Raji (cell line): Measurements from ENCODE around the gene TXNDC2.

ENCODE experiments used
- POLR2A ChIP-seq: IDR thresholded peaks from 2 replicates; pipeline ENCODE4 v1.6.1; 2011; ENCODE audit warnings: low read depth, low read length, control low read depth; ENCODE audit not compliant: insufficient read depth

Gene TXNDC2

GRCh38 chr18:9916077-9916639 is 30.4 kb downstream of the TXNDC2 start:
- no peak for TF ChIP-seq POLR2A

- no peak for TF ChIP-seq POLR2A
Observed at GRCh38 chr18:9916808-9917207, 31.0 kb downstream of the TXNDC2 start.

- TF ChIP-seq POLR2A = no peak
Observed at GRCh38 chr18:9918016-9918680, 32.4 kb downstream of the TXNDC2 start.

GRCh38 chr18:9919564-9920232 is 33.9 kb downstream of the TXNDC2 start:
- TF ChIP-seq POLR2A = no peak

GRCh38 chr18:9922592-9923311 is 37.0 kb downstream of the TXNDC2 start:
- no peak for TF ChIP-seq POLR2A

GRCh38 chr18:9924371-9924943 is 38.7 kb downstream of the TXNDC2 start:
- no peak for TF ChIP-seq POLR2A

GRCh38 chr18:9925369-9925768 is 39.6 kb downstream of the TXNDC2 start:
- TF ChIP-seq POLR2A = no peak

GRCh38 chr18:9925795-9926194 is 40.0 kb downstream of the TXNDC2 start:
- no peak for TF ChIP-seq POLR2A

GRCh38 chr18:9926223-9926894 is 40.6 kb downstream of the TXNDC2 start:
- TF ChIP-seq POLR2A = no peak

- TF ChIP-seq POLR2A = no peak
Observed at GRCh38 chr18:9926977-9927376, 41.2 kb downstream of the TXNDC2 start.

GRCh38 chr18:9927392-9928063 is 41.8 kb downstream of the TXNDC2 start:
- TF ChIP-seq POLR2A = no peak

- TF ChIP-seq POLR2A = no peak
Observed at GRCh38 chr18:9928646-9929259, 43.0 kb downstream of the TXNDC2 start.

- no peak for TF ChIP-seq POLR2A
Observed at GRCh38 chr18:9930299-9930884, 44.6 kb downstream of the TXNDC2 start.

- TF ChIP-seq POLR2A = no peak
Observed at GRCh38 chr18:9931146-9931545, 45.4 kb downstream of the TXNDC2 start.

- no peak for TF ChIP-seq POLR2A
Observed at GRCh38 chr18:9931678-9932077, 45.9 kb downstream of the TXNDC2 start.
